Pons (tissue), 1 donor: ENCODE data around the gene SNX12.

Experiments used
- DNase-seq: peaks from one replicate; pipeline ENCODE4 v3.0.0-alpha.2; 2016; ENCODE audit warnings: low spot score

SNX12 gene

DNA sequence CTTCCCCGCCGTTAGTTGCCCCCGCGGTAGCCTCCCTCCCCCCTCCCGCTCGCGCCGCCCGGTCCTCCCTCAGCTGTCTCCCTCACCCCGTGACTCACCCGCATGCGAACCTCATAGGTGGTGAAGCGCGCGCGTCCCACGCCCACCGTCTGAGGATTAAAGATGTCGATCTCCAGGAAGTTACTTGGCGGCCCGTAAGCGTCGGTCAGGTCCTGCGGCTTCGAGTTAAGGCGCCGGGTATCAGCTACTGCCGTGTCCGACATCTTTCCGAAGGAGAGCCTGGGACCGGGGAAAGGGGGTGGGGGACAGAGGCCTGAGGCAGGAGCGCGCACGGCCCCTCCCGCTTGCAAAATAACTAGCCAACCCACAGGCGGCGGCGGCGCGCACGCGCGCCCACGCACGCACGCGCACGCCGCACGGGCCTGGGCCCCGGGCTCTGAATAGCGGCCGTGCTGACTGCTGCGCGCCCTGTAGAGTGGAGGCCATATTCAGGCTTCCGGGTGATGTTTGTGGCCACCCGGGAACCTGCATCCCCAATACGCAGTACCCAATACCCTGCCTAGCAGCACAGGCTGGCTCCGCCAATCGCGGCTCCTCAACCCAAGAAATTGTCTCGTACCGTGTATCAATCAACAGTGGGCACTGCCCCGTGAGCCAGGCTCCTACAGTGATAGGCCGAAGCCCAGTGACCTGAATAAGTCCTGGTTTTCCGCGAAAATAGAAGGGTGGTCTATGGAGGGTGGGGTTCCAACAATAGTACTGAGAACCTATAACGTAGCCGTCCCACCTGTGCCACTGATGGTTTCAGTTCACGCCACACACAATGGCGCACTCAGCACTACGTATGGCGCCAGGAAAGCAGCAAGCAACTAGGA is at the start of gene SNX12:
SNX12 (minus strand) TSS at position 291 of the 875 bp plus-strand sequence; CDS start at position 263, 28 bp downstream.
- DNase-seq: peak; percentile 93

DNA sequence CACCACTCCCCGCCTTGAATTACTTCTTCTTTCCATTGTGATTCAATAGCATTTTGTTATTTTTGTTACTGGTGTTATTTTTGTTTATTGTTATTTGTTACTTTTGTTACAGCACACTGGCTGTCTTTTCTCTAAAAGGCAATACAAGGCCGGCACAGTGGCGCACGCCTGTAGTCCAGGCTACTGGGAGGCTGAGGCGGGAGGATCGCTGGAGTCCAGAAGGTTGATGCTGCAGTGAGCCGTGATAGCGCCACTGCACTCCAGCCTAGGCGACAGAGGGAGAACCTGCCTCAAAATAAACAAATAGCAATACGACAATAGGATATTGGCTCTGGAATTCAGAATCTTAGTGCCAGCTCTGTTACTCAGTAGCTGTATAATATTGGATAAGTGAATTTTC is 49.2 kb upstream of the SNX12 start:
- DNase-seq: no peak

DNA sequence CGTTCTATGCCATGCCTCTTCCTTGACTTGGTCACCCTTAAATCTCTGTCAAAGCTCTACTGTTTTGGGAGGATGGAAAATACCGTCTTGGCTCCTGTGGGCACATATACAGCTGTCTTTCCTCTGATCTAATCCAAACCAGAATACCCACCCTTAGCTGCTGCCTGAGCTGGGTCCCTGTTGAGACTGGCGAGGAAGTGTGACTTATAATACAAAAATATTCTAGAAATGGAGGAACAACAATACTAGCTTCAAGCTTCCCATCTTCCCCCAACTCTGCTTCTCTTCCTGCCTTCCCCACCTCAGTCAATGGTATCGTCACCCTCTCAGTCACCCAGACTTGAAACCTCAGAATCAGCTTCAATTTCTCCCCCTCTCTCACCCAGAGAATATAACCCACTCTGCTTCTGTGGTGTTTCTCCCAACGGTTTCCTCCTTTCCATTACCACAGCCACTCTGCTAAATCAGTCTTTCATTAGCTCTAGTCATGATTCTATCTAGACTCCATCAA is 43.8 kb upstream of the SNX12 start:
- no peak for DNase-seq

DNA sequence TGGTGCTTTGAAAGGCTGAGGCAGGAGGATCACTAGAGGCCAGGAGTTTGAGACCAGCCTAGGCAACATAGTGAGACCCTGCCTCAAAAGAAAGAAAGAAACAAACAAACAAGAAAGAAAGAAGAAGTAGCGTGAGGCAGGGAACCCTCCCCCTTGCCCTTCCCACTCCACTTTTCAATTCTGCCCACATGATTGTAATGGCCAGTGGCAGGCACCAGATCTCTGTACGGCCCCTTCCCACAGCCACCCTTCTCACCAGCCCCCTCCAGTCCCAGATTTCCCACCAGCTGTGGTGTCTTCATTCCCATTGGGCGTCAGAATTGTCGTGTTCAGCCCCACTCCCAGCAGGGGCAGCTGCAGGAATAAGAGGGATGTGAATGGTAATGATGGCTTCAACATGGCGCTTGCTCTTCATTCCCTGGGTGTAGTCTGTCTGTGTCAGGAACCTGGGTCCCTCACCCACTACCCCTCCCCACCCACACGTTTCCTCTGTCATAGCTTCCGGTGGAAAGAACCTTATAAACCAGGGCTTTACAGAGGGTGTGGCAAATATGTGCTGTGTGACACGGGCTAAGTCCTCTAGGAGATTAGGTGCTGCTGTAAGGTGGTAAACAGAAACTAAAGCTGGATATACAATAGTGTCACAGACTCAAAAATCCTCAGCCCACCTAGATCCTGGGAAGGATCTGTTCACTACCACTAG is 43.2 kb upstream of the SNX12 start, which contains the start of gene IL2RG:
IL2RG (minus strand) TSS at position 437 of the 703 bp plus-strand sequence; CDS start at position 399, 38 bp downstream.
- no peak for DNase-seq

DNA sequence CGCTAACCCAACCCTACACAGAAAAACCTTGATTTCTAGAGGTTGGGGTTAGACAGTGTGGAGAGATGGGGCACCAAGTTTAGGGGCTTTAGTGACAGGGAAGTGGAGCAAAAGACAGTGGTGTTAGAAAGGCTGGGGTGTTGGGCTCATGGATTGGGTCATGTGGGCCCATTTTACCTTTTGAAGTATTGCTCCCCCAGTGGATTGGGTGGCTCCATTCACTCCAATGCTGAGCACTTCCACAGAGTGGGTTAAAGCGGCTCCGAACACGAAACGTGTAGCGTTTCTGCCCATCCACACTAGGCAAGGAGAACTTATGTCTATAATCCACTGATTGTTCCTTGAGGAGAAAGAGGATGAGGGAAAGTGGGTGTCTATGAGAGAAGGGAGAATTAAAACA is 40.9 kb upstream of the SNX12 start:
- DNase-seq: no peak

DNA sequence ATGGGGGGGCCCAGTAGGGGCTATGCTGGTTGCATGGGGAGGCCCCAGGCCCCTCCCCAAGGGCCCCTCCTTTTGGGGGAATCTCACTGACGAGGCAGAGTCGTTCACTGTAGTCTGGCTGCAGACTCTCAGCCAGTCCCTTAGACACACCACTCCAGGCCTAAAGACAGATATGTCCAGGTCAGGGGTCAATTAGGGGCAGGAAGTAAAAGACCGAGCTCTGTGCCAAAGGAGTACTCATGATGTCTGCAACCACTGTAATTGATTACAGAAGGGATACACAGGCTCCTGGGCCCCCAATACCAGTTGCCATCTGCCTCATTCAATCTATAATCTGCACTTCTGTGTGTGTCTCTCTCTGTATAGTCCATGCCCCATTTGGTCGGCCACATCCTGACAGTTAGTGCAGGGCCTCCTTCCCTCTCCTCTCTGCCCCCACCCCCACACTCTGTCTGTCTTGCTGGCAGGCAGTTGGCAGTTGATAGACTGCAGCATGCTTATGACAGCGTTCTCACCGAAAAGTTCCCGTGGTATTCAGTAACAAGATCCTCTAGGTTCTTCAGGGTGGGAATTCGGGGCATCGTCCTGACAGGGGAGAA is 39.7 kb upstream of the SNX12 start:
- no peak for DNase-seq

DNA sequence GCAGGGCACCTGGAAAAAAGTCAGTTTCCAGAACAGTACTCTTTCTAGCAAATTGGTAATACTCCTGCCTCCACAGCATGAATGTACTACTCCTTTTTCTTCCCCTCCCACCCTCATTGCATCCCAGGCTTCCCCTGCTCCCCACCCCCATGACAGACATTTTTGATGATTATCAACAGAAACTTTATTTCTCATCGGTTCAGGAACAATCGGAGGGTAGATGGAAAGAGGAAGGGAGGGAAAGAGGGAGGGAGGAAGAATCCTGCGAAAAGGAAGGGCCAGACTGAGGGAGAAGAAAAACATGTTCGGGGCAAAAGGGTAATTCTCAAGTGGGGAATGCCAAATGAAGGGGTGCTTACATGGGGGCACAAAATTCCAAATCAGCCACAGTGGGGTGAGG is 39.1 kb upstream of the SNX12 start:
- DNase-seq: no peak

DNA sequence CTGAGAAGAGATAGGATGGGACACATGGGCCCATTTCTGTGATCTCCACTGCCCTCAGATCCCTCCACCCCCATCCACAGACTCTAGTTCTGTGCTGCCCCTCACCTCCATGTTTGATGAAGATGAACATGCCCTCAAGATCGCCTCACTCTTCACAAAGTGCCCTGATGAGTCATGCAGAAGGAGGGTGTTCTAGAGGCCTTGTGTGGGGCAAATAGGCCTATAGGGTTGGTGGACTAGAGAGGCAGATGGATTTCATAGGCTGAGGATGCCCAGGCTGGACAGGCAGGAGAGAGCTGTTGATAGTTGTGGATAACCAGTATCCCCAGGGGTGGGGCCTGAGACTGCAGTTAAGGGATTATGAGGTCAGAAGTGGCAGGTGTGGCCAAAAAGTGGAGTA is 38.3 kb upstream of the SNX12 start, which contains the start of gene CXorf65:
CXorf65 (minus strand) TSS at position 314 of the 400 bp plus-strand sequence; CDS start at position 130, 184 bp downstream.
- DNase-seq: no peak

DNA sequence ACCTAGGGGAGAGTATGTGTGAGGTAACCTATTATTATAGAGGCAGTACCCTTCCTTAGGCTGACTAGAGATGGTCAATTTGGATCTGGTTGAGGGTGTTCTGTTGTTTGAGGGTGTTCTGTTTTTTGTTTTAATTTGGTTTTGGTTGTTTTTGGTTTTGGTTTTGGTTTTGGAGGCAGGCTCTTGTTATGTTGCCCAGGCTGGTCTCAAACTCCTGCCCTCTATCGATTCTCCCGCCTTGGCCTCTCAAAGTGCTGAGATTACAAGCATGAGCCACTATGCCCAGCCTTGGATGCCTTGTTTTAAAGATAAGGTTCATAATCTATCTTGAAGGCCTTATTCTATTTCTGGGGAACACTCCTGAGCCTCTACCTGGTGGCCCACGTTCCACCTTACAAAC is 37.5 kb upstream of the SNX12 start:
- DNase-seq: no peak

DNA sequence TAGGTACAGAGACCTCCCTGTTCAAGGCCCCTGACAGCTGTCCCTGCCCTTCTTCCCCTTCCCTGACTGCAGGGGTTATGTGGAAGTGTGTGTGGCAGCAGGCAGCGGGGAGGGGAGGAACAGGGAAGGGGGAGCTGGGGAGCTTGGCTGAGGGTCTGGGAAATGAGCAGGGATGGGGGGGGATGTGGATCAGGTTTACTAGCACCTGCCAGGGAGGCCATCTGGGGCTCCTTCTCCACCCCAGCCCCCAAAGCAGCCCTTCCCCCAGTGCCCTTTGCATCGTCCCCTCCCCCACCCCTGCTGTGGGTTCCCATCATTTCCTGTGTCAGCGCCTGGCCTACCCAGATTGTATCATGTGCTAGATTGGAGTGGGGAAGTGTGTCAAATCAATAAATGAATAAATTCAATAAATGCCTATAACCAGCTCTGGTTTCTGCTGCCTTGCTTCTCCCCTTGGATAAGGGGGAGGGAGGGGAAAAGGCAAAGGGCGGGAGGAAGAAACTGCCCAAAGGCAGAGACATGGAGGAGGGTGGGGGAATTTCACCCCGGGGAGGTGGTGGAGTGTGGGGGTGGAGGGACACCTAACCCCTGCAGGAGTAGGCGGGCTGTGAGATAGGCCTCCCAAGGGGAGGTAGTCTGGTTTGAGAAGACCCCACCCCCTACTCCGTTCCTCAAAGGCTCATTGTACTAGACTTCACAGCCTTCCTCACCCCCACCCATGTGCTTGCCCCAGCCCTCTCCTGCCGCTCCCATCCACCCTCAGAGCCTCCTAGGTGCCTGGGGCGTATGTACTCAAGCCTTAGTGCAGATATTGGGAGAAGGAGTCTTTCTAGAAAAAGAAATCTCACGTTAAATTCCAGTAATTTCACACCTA is 35.2 kb upstream of the SNX12 start:
- no peak for DNase-seq

DNA sequence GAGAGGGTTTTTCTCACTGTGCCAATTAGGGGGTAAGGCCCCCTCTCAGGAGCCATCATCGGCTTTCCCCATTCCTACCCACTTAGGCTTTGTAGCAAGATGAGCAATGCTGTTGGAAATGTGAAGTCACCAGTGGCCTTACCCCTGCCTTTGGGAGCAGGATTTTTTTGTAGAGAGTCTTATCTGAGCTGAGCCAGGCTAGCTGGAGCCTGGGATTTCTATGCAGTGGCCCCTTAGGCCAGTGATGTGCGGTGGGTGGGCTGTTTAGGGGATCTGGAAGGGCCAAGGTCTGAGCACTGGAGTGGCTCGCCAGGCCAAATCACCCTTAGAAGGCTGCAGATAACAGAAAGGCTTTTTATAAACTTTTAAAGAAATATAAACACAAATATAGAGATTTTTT is 34.2 kb upstream of the SNX12 start:
- DNase-seq: no peak

DNA sequence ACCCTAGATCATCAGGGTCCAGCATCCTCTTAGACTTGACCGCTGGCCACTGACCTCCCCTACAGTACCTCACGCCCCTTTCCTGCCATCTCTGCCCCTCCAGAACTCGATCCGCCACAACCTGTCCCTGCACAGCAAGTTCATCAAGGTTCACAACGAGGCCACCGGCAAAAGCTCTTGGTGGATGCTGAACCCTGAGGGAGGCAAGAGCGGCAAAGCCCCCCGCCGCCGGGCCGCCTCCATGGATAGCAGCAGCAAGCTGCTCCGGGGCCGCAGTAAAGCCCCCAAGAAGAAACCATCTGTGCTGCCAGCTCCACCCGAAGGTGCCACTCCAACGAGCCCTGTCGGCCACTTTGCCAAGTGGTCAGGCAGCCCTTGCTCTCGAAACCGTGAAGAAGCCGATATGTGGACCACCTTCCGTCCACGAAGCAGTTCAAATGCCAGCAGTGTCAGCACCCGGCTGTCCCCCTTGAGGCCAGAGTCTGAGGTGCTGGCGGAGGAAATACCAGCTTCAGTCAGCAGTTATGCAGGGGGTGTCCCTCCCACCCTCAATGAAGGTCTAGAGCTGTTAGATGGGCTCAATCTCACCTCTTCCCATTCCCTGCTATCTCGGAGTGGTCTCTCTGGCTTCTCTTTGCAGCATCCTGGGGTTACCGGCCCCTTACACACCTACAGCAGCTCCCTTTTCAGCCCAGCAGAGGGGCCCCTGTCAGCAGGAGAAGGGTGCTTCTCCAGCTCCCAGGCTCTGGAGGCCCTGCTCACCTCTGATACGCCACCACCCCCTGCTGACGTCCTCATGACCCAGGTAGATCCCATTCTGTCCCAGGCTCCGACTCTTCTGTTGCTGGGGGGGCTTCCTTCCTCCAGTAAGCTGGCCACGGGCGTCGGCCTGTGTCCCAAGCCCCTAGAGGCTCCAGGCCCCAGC is 32.7 kb upstream of the SNX12 start:
- no peak for DNase-seq

DNA sequence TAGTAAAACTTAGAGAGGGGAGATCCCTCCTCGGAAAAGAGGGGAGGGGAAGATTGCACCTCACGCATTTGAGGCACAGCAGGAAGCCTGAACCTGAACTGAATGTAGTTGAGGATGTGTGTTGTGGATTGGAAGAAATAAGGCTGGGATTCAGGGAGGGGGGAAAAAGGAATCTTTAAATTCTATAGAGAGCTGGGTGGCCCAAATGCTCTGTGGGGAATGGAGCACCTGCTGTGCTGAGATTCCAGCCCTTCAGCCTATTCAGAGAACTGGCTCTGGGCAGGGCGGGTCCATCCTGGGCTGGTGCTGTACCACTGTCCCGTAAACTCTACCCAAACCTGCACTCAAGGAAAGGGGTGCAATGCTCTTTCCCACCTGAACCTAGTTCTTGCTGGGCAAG is 31.6 kb upstream of the SNX12 start:
- DNase-seq: no peak

DNA sequence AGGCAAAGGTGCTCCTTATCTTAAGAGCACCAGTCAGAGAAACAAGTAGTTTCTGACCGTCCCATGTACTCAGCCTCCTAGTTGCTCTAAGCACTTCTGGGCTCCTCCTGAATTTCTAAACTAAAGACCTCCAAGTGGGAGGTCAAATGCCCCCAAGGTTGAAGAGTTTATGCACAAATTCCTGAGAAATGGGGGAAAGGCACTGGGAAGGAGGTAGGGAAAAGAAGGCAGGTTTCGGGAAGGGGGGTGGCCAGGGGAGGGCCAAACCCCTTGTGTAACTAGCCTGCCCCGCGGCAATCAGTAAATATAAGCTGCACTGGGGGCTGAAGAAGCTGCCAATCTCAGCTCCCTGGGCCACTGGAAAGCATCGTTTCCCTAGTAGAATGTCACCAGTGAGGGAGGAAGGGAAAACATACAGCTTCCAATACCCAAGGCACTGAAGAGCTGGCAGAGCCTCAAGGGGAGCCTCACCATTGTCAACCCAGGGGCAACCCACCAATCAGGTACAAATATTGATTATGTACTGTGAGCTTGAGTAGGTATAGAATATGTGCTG is 30.9 kb upstream of the SNX12 start:
- no peak for DNase-seq

DNA sequence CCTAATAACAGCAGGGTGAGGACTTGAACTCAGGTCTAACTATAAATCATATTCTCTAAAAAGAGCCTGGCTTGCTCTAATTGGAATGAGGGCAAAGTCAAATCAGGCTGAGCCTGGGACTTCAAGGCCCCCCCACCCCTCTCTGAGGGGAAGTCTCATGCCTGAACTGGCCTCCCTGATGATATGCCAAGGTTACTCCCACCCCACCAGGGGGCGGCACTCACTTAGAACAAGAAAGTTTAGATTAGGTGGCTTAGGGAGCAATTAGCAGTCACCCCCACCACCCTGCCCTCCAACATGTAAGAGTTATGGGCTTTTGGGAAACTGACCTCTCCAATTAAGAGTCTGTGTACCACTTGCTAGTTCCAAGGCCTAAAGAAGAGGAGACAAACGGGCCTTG is 30.2 kb upstream of the SNX12 start:
- peak; percentile 72 for DNase-seq

DNA sequence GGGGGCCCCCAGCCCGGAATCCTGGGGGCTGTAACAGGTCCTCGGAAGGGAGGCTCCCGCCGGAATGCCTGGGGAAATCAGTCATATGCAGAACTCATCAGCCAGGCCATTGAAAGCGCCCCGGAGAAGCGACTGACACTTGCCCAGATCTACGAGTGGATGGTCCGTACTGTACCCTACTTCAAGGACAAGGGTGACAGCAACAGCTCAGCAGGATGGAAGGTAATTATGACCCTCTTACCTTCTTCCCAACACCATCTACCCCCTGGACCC is 28.6 kb upstream of the SNX12 start:
- no peak for DNase-seq

DNA sequence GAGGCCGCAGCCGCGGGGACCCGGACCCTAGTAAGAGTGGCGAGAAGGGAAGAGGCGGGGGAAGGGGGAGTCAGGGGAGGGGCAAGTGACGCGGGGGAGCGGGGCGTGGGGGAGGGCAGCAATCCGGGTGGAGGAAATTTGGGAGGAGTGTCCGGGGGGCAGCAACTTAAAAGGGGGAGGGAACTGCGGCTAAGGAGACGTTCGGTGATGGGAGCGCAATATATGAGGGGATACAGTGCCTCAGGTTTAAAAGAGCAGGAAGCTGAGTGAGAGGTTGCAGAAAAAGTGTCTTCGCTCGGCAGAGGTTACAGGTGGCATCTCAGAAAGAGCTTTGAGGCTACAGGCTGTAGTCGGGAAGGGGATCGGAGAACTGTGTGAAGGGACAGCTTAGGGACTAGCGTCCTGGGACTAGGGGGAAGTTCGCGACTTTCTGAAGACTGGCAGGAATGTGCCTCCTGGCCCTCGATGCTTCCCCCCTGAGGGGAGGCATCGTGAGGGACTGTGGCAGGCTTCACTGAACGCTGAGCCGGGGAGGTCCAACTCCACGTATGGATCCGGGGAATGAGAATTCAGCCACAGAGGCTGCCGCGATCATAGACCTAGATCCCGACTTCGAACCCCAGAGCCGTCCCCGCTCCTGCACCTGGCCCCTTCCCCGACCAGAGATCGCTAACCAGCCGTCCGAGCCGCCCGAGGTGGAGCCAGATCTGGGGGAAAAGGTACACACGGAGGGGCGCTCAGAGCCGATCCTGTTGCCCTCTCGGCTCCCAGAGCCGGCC is 28.0 kb upstream of the SNX12 start:
- peak; percentile 34 for DNase-seq

DNA sequence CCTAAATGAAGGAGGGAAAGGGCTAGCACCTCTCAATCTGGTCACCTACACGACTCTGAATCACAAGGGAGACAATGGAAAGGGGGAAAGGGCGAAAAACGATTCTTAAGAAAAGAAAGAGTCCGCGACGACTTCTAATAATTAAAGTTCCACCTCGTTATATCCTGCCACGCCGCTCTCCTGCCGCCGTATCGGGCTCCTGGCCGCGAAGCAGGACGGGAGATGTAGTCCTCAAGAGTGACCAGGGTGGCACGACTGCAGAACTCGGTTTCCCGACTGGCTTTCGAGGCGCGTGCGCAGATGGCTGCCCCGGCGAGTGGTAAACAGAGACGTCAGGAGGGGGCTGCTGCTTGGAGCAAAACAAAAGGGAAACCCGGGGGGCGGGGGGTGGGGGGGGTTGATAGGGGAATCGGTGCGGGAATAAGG is 27.4 kb upstream of the SNX12 start, which contains the start of gene FOXO4:
FOXO4 (plus strand) TSS at position 297 of the 426 bp plus-strand sequence. CDS start 678 bp downstream, outside the sequence.
- DNase-seq: peak; percentile 89

DNA sequence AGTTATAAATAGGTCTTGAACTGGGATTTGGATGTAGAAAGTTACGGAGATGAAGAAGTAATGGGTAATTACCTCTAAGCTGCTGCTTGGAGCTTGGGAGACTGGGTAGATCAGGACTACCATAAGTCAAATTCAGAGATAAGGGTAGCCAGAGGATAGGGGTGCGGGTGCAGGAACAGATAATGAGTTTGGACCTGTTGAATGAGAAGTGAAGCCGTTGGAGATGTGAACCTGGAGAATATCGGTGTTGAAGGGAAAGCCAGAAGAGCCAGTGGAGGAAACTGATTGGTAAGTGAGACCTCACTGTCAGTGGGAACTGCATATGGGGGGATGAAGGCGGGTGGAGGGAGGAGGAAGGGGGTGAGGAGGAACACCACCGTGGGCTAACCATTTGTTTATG is 26.9 kb upstream of the SNX12 start:
- no peak for DNase-seq
